ENCODE data around the gene TMEM255B.
"Not testable (repeated sequence)": the region's sequence is repeated elsewhere in the genome, so short reads cannot be mapped to it uniquely, and the experiment has no call there.

GRCh38 chr13:113726106-113726821 is 32.8 kb upstream of the TMEM255B start:
- TF ChIP-seq CTCF (IDR thresholded peaks at IDR 0.05 in 2 of 3, conservative IDR thresholded peaks at IDR 0.05 in 1 of 3; ENCODE audit: borderline replicate concordance in 1 of 3, insufficient read depth in 1 of 3, low read depth in 2 of 3, low read length in 2 of 3); MAX (IDR thresholded peaks at IDR 0.05); ZNF274 (IDR thresholded peaks at IDR 0.05; ENCODE audit: low read depth, low read length); EZH2 (IDR thresholded peaks at IDR 0.05); SRF (IDR thresholded peaks at IDR 0.05; ENCODE audit: low read depth); EZH2phosphoT487 (IDR thresholded peaks at IDR 0.05; ENCODE audit: borderline replicate concordance); REST (IDR thresholded peaks at IDR 0.05; ENCODE audit: low read depth); POLR2AphosphoS5 (IDR thresholded peaks at IDR 0.05; ENCODE audit: low read depth, low read length); CEBPB (IDR thresholded peaks at IDR 0.05; ENCODE audit: low read depth): not testable (repeated sequence)
